ENCODE results near the gene TUBGCP6. TPM values are rescaled to one million over a fixed set of nuclear protein-coding genes. Genes with fewer than 3 reads are reported as not detected.

Gene TUBGCP6
- total and polyA plus RNA-seq, 11 donors = 11.6 to 28.8 (median 17.7) TPM

DNA sequence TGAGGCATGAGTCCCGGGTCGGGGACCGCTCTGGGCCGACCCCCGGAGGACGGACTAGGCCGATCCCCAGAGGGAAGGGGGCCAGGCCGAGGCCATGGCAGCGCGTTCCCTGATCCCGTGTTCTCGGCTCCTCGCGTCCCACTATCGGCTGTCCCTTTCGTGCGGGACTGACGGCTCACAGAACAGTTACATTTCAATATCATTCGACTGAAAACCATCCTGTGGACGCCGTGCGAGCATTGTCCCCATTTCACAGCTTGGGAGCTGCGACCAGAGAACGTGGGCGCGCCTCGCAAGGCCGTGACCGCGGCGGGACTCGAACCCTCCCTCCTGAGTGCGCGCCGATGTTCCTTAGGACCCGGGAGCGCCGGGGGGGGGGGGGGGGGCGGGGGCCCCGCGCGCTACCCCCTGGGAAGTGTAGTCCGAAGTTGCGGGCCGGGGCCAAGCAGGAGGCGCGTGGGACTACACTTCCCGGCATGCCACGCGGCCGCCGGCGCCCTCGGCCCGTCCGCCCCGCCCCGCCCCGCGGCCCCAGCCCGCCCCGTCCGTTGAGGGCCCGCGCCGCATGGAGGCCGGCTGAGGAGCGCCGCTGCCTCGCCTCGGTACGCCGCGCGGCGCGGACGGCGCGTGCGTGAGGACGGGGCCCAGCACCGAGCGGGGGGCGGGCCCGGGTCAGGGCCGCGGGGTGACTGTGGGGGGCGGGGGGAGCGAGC lies 59.3 kb downstream of the TUBGCP6 start, which contains the start of gene TRABD:
TRABD (plus strand) TSS at position 539 of the 713 bp plus-strand sequence. CDS start 7,148 bp downstream, outside the sequence.
- 2 to 20% (median 2%) methylated on average over 2 to 90 of the region's 90 CpGs for WGBS, 4 donors

GRCh38 chr22:50184902-50185374 lies 59.9 kb downstream of the TUBGCP6 start:
- peak in 2 of 4 donors; percentile 0 to 6 for ATAC-seq
- peaks cover 0 to 4% (median 0%) of the 10 kb centered on the region in 9 donors for H3K27me3 ChIP-seq
- H3K27ac ChIP-seq = peak overlapping the region in 10 of 12 donors; percentile 2 to 76 (median 56)
- H3K36me3 ChIP-seq = no peaks in the 10 kb centered on the region
- TF ChIP-seq POLR2A (IDR thresholded peaks at IDR 0.05) = no peak
- TF ChIP-seq, protein P1, sequence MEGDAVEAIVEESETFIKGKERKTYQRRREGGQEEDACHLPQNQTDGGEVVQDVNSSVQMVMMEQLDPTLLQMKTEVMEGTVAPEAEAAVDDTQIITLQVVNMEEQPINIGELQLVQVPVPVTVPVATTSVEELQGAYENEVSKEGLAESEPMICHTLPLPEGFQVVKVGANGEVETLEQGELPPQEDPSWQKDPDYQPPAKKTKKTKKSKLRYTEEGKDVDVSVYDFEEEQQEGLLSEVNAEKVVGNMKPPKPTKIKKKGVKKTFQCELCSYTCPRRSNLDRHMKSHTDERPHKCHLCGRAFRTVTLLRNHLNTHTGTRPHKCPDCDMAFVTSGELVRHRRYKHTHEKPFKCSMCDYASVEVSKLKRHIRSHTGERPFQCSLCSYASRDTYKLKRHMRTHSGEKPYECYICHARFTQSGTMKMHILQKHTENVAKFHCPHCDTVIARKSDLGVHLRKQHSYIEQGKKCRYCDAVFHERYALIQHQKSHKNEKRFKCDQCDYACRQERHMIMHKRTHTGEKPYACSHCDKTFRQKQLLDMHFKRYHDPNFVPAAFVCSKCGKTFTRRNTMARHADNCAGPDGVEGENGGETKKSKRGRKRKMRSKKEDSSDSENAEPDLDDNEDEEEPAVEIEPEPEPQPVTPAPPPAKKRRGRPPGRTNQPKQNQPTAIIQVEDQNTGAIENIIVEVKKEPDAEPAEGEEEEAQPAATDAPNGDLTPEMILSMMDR (IDR thresholded peaks at IDR 0.05) = no peak
- intact Hi-C loops (cut with DNase I) = loop anchor here in 2 of 10 donors (10.0 kb wide), 2 partner anchors 250 to 260 kb away; no protein-coding TSS in a partner anchor
- H3K4me1 ChIP-seq = peaks cover 8 to 61% (median 43%) of the 10 kb centered on the region in 12 donors
- WGBS, 4 donors = 21 to 36% (median 24%) methylated on average over 26 to 63 of the region's 63 CpGs; no CpG with 5 or more reads in 1 of the 4 donors
- peak in 1 of 5 donors; percentile 35 for DNase-seq
- no peaks in the 10 kb centered on the region for H3K9me3 ChIP-seq
- H3K4me3 ChIP-seq = peak overlapping the region; percentile 47 to 79 (median 58)

More for the DNA sequence above, 59.3 kb downstream of the TUBGCP6 start, which contains the start of gene TRABD:
- peak; percentile 91 to 95 (median 93) for DNase-seq
- Histone ChIP-seq H3K36me3 (no peaks in the 10 kb centered on the region), H3K4me1 (peaks cover 8 to 67% (median 48%) of the 10 kb centered on the region in 12 donors), H3K9me3 (no peaks in the 10 kb centered on the region), H3K27me3 (no peaks in the 10 kb centered on the region), H3K4me3 (peak within 1 kb of the TSS; percentile 47 to 80 (median 68)), H3K27ac (peak within 1 kb of the TSS in 11 of 12 donors; percentile 44 to 81 (median 68))
- intact Hi-C loops (cut with DNase I) = loop anchor here in 2 of 10 donors (10.0 kb wide), 2 partner anchors 251 to 261 kb away; no protein-coding TSS in a partner anchor
- ATAC-seq = peak; percentile 77 to 83 (median 80)
- TF ChIP-seq POLR2A (IDR thresholded peaks at IDR 0.05) = no peak
- TF ChIP-seq, protein P1 (IDR thresholded peaks at IDR 0.05) = no peak

DNA sequence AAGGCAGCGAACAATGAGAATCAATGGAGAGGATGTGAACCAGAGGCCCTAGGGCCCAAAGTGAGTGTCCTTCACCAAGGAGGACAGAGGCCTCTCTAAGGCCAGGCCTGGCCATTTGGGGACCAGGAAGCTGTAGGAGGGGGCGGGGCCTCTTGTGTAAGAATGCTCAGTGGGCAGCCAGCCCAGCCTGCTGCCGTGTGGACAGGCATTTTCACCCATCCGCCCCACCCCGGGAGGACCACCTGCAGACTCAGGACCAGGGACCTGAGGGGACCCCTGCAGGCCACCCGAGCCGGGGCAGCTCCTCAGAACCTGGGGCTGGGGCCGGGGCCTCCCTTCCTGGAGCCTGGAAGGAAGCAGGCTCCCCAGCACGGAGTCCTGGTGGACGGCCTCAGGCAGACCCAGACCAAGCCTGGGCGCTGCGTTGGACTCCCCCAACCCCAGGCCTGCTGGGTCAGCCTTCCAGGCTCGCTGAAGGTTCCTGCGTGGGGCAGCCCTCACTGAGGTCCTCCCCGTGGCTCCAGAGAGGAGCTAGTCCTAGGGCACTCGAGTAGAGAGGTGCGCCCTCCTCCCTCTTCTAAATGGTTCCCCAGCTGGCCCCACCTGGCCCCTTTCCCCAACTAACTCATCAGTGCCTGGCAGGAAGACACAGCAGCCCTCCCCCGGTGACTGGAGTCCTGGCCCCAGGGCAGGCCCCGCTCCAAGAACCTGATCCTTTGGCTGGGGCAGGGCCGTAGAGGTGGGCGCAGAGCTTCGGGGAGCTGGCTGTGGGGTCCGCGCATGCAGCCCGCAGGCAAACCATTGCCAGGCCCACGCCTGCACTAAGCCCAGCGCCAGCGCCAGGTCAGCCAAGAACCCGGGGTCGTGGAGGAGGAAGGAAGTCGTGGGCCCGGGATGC lies 60.6 kb downstream of the TUBGCP6 start:
- Histone ChIP-seq H3K27me3 (peaks cover 0 to 8% (median 0%) of the 10 kb centered on the region in 9 donors), H3K4me3 (peak overlapping the region in 11 of 12 donors; percentile 47 to 79 (median 59)), H3K27ac (peak overlapping the region in 10 of 12 donors; percentile 28 to 76 (median 53)), H3K9me3 (no peaks in the 10 kb centered on the region), H3K36me3 (no peaks in the 10 kb centered on the region), H3K4me1 (peaks cover 3 to 54% (median 36%) of the 10 kb centered on the region in 12 donors)
- peak; percentile 76 to 89 (median 80) for DNase-seq
- 43 to 53% (median 47%) methylated on average over 21 to 32 of the region's 32 CpGs for WGBS, 4 donors
- peak in 3 of 4 donors; percentile 38 to 65 (median 52) for ATAC-seq
- intact Hi-C loops (cut with DNase I) = loop anchor here in 2 of 10 donors (10.0 kb wide), 2 partner anchors 249 to 259 kb away; no protein-coding TSS in a partner anchor
- TF ChIP-seq, protein P1 (IDR thresholded peaks at IDR 0.05) = peak in 1 of 12 donors; percentile 9
- TF ChIP-seq POLR2A (IDR thresholded peaks at IDR 0.05) = no peak

Data from heart left ventricle (tissue), 16 donors.